HG02981 (cell line): ENCODE measurements around the gene OR6N2.

Experiments used
- ATAC-seq: cut with Tn5 transposase; IDR thresholded peaks from one replicate; pipeline ENCODE4 v1.9.1; 2021; ENCODE audit warnings: mild to moderate bottlenecking, moderate library complexity; ENCODE audit not compliant: unreplicated experiment

Gene OR6N2

GRCh38 chr1:158781104-158781503 lies at the start of gene OR6N2:
OR6N2 (minus strand) TSS chr1:158781204; CDS start chr1:158777635, 3,569 bp downstream.
- ATAC-seq = no peak

- ATAC-seq = peak; percentile 38
These were observed 49.2 kb upstream of the OR6N2 start for GRCh38 chr1:158830074-158830677.

GRCh38 chr1:158821723-158822122 lies 40.7 kb upstream of the OR6N2 start:
- ATAC-seq = no peak

GRCh38 chr1:158819461-158820443 lies 38.7 kb upstream of the OR6N2 start:
- ATAC-seq = peak; percentile 63

GRCh38 chr1:158818975-158819431 lies 38.0 kb upstream of the OR6N2 start:
- no peak for ATAC-seq

- no peak for ATAC-seq
These were observed 37.6 kb upstream of the OR6N2 start for GRCh38 chr1:158818560-158818959.

- ATAC-seq = no peak
These were observed 34.0 kb upstream of the OR6N2 start for GRCh38 chr1:158814970-158815369.

GRCh38 chr1:158813164-158813563 lies 32.2 kb upstream of the OR6N2 start:
- no peak for ATAC-seq

GRCh38 chr1:158812336-158812735 lies 31.3 kb upstream of the OR6N2 start:
- no peak for ATAC-seq

GRCh38 chr1:158810311-158810710 lies 29.3 kb upstream of the OR6N2 start:
- ATAC-seq = no peak

- ATAC-seq = no peak
These were observed 28.9 kb upstream of the OR6N2 start for GRCh38 chr1:158809862-158810261.

GRCh38 chr1:158809256-158809655 lies 28.3 kb upstream of the OR6N2 start:
- no peak for ATAC-seq

GRCh38 chr1:158806916-158807536 lies 26.0 kb upstream of the OR6N2 start:
- ATAC-seq = no peak

GRCh38 chr1:158803678-158804077 lies 22.7 kb upstream of the OR6N2 start:
- ATAC-seq = no peak

- no peak for ATAC-seq
These were observed 20.4 kb upstream of the OR6N2 start for GRCh38 chr1:158801396-158801795.

GRCh38 chr1:158800526-158800925 lies 19.5 kb upstream of the OR6N2 start:
- ATAC-seq = no peak

- ATAC-seq = no peak
These were observed 18.7 kb upstream of the OR6N2 start for GRCh38 chr1:158799689-158800088.

GRCh38 chr1:158798531-158798930 lies 17.5 kb upstream of the OR6N2 start:
- ATAC-seq = no peak

- no peak for ATAC-seq
These were observed 13.2 kb upstream of the OR6N2 start for GRCh38 chr1:158794247-158794646.

GRCh38 chr1:158793604-158794003 lies 12.6 kb upstream of the OR6N2 start:
- ATAC-seq = peak; percentile 57
